Hepatocyte (in vitro differentiated cells): ENCODE results near the gene WDFY2.

Source experiments
- CTCF ChIP-seq: fragments of 200-600 bp; sonication (generic); IDR thresholded peaks from 2 replicates; pipeline ENCODE4 v1.5.1; 2016; ENCODE audit warnings: antibody characterized with exemption, mild to moderate bottlenecking; ENCODE audit not compliant: poor library complexity
- EZH2 ChIP-seq: fragments of 200-600 bp; sonication (generic); IDR thresholded peaks from 2 replicates; pipeline ENCODE4 v1.6.1; 2016; ENCODE audit warnings: antibody characterized with exemption, mild to moderate bottlenecking, borderline replicate concordance
- EZH2phosphoT487 ChIP-seq: fragments of 200-600 bp; sonication (generic); IDR thresholded peaks from one replicate; pipeline ENCODE4 v1.6.1; 2018; ENCODE audit warnings: antibody characterized with exemption, mild to moderate bottlenecking, low read depth, moderate library complexity; ENCODE audit not compliant: unreplicated experiment, severe bottlenecking

- no peak for TF ChIP-seq CTCF
- TF ChIP-seq EZH2phosphoT487: no peak
- TF ChIP-seq EZH2: no peak
Observed at GRCh38 chr13:51629491-51630287, 45.4 kb downstream of the WDFY2 start.
